NCI-H1092 (cell line): ENCODE measurements around the gene PTPN20.
"Not testable (repeated sequence)": the region's sequence is repeated elsewhere in the genome, so short reads cannot be mapped to it uniquely, and the experiment has no call there.

Experiments used
- DNase-seq: peaks from one replicate; lab custom pipeline; 2025; lab: John Stamatoyannopoulos, UW

Gene PTPN20

DNA sequence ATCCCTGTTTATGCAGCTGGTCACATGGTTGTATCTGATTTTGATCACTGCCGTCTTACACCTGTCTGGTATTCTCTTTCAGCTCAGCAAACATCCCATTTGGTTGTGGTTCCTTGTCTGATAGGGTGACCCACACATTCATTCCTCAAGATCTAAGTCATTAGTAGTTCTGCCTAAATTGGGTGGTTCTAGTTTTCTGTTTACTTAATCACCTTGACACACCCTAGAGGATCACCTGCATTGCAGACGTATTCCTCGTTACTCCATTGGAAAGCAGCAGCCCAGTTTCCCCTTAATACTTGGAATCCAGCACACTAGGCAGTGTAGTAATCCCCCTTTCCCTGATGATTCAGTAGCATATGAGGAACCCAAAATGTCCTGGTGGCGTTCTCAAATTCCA is 41.3 kb downstream of the PTPN20 start:
- not testable (repeated sequence) for DNase-seq

DNA sequence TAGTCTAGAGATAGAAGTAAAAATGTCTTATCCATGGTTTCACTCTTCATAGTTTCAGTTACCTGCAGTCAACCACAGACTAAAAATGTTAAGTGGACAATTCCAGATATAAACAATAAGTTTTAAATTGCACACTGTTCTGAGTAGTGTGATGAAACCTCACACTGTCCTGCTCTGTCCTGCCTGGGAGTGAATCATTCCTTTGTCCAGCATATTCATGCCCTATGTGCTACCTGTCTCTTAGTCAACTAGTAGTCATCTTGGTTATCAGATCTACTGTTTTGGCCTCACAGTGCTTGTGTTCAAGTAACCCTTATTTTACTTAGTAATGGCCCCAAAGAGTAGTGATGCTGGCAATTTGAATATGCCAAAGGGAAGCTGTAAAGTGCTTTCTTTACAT is 49.5 kb downstream of the PTPN20 start:
- DNase-seq, result not testable (repeated sequence)

DNA sequence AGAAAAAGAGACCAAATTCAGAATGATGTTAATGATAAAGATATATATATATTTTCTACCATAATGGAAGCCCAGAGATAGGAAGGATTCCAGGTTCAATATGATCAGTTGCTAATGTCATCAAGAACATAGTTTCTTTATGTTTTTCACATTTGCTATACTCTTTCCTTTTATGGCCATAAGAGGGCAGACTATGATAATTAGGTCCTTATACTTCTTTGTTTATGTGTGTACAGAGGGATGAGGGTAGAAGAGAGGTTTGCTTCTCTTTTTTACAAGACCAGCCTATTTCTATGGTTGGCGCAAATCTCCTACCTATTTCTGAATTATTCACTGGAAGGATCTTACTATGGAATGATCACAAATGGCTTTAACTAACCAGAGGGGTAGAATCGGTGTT is 52.1 kb downstream of the PTPN20 start:
- DNase-seq, result not testable (repeated sequence)

DNA sequence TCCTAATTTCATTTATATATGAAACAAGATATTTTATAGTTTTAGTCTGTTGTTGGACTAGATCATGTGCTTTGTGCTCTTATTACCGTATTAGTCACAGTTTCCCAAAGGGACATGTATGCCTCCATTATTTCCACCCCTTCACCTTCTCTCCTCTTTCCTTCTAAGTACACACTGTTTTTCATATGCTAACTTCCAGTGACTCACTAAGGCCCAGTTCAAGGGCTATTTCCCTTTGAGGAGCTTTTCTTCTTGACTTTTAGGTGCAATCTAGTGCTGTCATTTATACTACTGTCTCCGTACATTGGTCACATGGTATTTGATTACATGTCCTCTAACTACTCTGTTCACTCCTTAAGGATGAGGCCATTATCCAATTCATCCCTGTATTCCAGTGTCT is 55.8 kb downstream of the PTPN20 start:
- not testable (repeated sequence) for DNase-seq

DNA sequence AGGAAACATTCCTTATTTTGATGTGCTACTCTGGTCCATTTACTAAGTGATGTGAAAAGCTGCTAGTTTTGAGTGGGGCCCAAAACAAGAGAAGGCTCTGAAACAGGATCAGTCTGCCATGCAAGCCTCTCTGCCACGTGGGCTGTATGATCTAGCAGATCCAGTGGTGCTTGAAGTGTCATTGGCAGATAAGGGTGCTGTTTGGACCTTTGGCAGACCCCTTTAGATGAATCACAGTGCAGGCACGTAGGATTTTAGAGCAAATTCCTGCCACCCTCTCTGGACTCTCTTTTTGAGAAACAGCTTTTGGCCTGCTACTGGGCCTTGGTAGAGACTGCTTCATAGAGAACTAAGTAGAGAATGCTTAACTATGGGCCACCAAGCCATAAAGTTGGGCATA is 69.0 kb downstream of the PTPN20 start:
- not testable (repeated sequence) for DNase-seq

DNA sequence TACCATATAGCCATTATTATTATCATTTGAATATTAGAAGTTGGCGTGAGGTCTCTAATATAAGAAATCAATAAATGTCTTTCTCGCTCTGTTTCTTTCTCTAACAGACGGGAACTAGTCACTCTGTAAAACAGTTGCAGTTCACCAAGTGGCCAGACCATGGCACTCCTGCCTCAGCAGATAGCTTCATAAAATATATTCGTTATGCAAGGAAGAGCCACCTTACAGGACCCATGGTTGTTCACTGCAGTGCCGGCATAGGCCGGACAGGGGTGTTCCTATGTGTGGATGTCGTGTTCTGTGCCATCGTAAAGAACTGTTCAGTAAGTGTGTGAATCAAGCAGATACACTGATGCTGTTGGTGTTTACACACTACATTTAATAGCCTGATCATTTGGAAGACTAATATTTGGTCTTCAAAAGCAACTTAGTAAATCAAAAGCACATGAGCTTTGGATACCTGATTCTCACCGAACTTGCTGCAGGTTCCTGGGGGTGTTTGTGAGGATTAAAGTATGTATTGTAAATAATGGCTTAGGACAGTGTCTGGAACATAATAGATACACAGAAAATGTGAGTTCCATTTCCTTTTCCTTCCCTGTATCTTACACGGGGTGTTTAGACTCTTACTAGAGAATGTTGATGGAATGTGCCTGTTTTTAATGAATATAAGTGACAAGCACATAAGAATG is 76.2 kb downstream of the PTPN20 start:
- not testable (repeated sequence) for DNase-seq

DNA sequence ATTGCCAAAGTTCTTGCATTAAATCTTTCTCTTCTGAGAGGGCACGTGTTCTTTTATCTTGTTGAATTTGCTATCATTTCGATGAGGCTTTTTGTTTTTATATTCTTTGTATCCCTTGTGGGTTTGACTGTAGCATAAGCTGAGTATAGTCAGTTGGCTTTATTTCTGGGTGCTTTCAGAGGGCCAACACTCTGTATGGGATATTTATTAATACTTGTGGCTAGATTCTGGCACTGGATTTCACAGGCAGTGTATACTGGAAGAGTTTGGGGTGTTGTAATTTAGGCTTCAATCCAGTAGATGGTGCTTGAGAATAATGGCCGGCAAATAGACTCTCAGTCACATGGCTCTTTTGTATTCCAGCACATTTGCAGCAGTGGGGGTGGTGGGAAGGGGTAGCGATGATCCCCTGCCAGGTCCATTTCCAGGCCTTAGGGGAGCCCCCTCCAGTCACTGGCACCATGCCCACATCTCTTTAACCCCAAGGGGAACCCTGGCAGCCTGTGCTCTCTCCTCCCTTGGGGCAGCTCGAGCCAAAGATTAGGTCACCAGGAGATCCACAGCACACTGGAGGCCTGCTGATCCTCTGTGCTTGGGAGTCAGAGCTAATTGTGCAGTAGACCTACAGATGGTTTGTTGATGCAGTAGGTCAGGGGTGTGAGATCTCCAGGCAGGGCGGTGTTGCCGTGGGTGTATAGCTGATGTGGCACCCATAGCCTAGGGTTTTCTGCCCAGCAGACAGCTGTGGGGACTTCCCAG is 81.8 kb downstream of the PTPN20 start:
- peak; percentile 23 for DNase-seq

DNA sequence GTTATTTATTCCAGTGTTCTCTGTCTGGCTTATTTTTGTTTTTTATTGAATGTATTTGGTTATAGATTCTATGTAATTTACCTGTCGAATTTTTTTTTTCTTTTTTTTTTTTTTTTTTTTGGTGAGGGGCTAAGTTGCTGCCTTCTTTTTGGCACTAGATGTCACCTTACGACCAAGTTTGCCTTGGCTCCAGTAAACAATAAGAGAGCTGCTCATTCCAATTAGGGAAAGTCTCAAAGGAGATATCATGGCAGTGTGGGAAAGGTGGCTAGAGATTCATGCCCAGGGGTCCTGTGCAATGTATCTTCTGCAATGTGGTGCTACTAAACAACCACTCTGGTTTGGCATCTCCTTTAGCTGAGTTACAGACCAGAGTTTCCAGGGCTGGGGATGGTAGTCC is 84.0 kb downstream of the PTPN20 start:
- no peak for DNase-seq

DNA sequence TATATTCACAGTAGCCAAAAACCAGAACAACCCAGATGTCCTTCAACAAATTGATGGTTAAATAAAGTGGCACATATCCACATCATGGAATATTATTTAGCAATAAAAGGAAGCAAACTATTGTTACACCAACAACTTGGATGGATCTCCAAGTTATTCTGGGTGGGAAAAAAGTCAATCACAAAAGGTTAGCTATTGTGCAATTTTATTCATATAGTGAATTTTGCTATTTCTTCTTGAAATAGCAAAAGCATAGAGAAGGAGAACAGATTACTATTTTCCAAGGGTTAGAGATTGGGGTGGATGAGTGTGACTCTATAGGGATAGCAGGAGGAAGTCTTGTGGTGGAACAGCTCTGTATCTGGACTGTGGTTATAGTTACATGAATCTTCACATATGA is 87.0 kb downstream of the PTPN20 start:
- no peak for DNase-seq

DNA sequence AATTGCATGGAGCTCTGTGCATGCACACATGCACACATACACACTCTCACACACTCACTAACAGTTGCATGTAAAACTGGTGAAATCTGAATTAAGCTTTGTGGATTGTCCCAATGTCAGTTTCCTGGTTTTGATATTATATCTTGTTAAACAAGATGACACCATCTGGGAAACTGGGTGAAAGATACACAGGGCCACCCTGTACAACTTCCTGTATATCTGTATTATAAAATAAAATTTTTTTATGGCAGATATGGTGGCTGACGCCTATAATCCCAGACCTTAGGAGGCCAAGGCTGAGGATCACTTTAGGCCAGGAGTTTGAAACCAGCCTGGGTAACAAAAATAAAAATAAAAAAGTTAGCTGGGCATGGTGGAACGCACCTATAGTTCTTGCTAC is 87.4 kb downstream of the PTPN20 start:
- no peak for DNase-seq

DNA sequence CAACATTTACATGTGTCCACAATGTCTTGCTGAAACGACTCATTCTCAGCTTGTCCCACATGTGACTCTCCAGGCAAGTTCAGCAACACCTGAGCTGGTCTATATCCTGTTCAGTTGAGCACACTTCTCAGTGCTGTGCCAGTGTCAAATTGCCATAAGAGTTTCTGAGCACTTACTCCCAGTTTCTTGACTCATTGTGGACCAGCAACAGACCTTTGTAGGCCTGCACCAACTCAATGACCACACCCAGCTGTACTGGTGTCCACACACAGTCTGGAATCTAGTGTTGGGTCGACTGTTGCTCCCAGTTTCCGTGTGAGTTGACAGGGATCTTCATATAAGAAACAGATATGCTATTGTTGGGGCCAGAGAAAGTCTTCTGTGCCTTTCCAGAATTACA is 88.0 kb downstream of the PTPN20 start:
- DNase-seq, result no peak

DNA sequence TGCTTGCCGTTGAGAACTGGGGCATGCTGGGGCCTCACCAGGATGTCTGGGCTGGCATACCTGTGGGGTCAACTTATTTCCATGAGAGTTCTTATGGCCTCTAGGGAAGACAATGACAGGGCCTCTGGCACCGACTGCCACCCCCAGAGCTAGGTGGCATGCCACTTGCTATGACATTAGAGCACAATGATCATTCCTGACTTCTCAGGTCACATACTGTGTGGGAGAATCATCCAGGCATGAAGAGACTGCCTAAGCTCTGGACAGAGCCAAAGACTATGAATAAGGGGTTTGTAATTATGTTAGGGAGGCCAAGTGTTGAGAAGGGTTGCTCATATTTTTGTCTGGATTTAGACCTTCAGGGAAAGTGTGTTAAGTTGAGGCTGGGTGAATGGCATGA is 97.5 kb downstream of the PTPN20 start:
- no peak for DNase-seq

DNA sequence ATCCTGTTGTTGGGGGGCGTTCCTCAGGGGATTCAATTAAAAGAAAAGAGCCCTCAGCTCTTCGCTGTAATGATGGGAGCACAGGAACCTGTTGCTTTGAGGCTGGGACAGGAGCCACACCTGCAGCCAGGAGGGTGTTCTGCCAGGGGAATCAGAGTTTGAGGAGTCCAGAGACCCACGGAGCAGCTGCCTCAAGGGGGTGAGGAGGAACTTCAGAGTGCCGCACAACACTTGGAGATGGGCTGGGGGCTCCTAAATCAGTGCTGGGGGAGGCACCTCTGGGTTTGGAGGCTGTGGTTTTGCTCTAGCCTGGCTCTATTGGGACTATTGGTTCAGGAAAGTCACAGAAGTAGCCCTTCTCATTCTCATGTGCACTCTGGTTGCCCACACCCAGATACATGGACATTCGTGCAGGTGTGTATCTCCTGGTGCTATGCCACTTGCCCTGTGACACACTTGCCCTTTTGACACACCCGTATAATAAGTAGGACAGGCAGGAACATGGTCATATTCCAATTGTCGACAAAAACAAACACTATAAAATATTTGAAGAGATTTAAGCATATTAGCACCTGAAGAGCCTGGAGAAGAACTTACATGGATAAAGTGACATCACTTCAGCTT is 98.1 kb downstream of the PTPN20 start:
- no peak for DNase-seq

DNA sequence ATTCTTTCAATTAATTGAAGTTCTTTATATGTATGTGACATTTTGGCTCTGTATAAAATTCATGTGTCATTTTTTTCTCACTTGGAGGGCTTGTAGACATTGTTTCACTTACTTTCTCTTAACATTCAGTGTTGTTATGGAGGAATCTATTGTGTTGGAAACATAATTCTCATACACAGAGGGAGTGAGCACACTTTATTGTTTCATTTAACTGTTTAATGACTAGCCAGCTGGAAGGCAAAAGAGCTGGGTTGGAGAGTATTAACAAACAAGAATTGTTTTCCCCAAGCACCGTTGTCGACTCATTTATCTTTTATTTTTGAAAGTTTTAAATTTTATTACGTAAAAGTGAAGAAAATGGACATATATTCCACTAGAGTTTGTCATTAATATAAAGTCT is 98.8 kb downstream of the PTPN20 start:
- no peak for DNase-seq

DNA sequence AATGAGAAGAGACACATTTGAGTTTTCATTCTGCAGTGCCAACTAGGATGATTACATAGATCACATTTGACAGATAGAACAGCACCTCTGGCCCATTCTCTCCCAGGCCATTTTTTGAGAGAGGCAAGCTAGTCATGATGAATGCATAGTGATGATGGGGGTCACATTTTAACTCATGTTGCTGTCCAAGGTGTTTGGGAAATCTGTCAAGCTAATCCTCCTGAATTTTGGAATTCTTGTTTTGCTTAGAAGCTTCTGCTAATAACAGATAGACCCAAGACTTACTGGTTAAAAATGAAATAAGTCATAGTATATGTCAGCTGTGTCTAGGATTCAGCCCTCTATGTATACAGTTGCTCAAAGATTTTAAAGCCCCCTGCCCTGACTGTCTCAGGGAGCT is 101.0 kb downstream of the PTPN20 start:
- DNase-seq, result no peak

DNA sequence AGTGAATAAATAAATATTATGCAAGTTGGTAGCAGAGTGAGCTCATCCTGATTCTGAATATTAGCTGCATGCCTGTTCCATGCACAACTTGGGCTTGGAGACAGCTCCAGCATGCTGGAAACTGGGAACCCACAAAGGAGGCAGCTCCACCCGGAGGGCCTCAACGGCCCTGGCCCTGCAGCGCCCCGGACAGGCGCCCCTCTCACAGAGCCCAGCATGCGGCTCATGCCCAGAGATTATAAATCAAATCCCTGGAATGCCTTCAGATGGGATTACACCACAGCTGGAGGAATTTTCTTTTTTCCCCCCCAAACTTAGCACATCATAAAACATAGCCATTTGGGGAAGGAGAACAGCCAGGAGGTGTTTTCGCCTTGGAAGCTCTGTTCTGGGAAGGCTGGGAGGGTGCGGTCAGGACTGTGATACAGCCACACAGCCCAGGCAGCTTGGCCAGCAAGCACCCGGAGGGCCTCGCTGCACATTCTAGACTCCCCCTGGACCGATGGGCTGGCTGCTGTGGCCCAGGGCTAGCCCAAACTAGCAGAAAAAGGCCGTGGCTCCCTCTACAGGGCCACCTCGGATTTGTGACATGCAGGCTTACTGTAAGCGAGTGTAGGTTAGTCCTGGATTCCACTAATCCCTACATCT is 102.4 kb downstream of the PTPN20 start:
- DNase-seq, result no peak

DNA sequence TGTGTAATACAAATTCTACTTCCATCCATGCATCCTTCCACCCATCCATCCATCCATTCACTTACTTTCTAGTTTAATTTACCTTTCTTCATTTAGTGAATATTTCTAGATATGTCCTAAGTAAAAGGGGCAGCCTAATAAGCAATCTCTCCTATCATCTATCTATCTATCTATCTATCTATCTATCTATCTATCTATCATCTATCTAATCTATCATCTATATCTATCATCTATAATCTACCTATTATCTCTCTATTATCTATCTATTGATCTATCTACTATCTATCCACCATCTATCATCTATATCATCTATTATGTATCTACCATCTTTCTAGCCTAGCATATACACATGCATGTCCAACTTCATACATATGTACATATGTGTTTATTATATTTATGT is 104.2 kb downstream of the PTPN20 start:
- no peak for DNase-seq

DNA sequence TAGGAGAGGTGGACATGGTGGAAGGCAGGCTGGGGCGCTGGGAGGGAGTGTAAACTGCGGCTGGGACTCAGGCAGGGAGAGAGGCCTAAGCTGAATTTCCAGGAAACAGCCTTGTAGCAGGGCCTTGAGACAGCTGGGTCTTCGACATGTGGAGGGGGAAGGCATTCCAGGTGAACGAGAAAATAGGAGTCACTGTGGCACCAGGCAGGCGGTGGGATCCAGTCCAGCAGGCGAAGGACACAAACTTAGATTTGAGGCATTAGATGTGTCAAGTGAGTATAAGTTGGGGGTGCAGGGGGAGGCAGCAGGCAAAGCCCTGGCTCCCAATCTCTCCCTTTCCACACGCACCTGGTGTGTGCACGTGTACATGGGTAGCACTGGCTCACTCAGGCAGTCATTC is 105.3 kb downstream of the PTPN20 start:
- no peak for DNase-seq

DNA sequence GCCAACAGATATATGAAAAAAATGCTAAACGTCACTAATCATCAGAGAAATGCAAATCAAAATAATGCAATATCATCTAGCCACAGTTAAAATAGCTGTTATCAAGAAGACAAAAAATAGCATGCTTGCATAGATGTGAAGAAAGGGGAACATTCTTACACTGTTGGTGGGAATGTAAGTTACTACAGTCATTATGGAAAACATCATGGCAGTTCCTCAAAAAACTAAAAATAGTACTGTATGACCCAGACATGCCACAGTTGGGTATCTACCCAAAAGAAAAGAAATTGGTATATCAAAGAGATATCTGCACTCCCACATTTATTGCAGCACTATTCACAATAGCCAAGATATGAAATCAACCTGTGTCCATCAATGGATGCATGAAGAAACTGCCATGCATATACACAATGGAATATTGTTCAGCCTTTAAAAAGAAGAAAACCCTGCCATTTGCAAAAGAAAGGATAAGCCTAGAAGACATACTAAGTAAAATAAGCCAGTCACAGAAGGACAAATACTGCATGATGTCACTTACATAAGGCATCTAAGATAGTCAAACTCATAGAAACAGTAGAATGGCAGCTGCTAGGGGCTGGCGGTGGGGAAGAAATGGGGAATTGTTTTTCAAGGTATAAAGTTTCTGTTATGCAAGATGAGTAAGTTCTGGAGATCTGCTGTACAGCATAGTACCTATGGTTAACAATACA is 107.0 kb downstream of the PTPN20 start:
- no peak for DNase-seq

DNA sequence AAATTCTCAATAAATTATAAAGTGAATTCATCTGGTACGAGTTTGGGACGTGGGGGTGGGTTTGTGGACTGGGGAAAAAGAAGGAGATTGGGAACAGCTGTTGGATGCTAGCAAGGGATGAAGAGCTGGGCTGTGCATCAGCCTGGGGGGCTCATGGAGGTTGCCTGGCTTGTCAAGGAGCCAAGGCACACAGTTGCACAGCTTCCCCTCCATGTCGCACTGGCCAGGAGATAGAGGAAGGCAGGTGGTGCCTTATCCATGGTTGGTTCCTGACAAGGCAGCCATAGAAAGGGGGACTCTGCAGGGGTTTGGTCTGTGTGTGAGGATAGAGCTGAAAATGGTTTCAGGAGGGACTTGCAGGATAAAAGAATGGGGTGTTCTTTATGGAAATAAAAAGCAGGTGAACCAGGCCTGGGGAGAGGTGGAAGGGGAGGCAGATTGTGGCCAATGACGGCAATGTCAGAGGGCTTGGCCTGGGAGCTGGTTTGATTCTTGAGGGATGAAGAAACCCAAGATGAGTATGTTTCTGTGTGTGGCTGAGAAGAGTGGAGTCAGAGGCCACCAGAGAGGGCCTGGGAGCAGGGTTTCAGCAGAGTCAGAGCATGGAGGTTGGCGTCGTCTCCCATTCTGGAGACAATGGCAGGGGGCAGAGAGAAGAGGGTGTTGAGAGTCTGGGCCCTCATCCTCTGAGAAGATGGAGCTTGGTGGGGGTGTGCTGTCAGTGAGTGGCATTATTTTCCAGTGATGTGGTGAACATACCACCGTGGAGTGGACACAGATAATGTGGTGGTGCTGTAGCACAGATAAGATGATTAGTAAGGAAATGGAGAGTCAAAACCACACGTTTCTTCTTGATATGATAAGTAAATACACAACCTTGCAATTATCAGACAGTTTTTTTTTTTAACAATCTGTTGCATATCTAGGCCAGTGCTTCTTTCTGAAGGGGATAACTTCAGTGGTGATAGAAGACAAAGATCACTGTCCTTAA is 108.2 kb downstream of the PTPN20 start:
- DNase-seq, result no peak

DNA sequence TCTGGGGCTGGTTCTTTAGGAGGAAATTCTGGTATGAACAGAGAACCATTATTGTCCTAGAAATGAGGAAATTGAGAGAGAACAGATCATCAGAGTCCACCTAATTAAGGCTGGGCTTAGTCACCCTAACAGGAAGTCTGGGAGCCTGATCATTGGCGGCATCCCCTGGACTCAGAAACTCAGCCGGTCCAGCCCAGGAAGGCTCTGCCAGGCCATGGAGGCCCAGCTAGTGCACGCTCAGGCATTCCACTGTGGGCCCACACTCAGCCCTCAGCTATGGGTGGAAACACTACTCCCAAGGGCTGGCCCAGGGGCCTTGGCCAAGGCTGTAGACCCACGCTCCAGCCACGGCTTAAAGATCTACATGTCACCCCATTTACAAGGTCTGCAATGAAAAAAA is 109.2 kb downstream of the PTPN20 start:
- DNase-seq, result no peak
